NT2/D1 (cell line): ENCODE measurements around the gene UQCRQ.

Experiments
- SUZ12 ChIP-seq: IDR thresholded peaks from 2 replicates; pipeline ENCODE4 v1.6.1; 2011; ENCODE audit not compliant: insufficient read length, insufficient read depth; ENCODE audit errors: extremely low read depth
- YY1 ChIP-seq: IDR thresholded peaks from 2 replicates; pipeline ENCODE4 v1.6.1; 2011; ENCODE audit not compliant: insufficient read length, insufficient read depth

DNA sequence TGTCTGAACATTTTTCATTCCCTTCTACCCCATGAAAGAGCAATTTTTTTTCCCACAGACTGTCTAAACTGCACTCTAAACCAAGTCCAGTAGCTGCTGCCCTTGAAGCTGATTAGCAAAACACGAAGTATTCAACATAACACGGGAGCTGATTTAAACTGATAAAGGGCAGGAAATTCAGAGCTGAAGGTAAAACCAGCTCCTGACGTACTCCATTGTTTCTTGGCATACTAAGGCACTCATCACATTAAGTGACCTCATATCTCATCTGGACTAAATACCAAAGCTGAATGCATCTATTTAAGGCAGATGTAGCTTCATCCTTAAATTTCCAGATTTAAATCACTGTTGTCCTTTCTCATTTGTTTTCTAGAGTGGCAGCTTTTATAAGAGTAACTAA lies 12.1 kb upstream of the UQCRQ start:
- no peak for TF ChIP-seq SUZ12
- no peak for TF ChIP-seq YY1
